ENCODE measurements around the gene PHTF1.
A peak's percentile ranks its signal among the peaks of the same experiment; 100 is the strongest.

Gene PHTF1

DNA sequence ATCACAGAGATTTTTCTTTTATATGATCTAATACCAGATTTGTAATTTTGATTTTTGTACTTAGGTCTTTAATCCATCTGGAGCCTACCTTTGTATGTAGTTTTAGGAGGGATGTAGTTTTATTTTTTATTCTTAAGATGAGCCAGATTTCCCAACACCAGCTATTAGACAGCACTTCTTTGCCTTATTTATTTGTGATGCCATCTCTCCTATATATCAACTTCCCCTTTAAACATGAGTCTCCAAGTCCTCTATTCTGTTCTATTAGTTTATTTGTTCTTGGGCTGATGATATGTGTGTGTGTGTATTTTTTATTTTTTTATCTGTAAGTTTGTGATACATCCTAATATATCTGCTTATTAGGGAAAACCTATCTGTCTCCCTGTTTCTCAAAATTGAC lies 94.2 kb downstream of the PHTF1 start:
- DNase-seq (ENCODE audit: low read depth) = no peak

DNA sequence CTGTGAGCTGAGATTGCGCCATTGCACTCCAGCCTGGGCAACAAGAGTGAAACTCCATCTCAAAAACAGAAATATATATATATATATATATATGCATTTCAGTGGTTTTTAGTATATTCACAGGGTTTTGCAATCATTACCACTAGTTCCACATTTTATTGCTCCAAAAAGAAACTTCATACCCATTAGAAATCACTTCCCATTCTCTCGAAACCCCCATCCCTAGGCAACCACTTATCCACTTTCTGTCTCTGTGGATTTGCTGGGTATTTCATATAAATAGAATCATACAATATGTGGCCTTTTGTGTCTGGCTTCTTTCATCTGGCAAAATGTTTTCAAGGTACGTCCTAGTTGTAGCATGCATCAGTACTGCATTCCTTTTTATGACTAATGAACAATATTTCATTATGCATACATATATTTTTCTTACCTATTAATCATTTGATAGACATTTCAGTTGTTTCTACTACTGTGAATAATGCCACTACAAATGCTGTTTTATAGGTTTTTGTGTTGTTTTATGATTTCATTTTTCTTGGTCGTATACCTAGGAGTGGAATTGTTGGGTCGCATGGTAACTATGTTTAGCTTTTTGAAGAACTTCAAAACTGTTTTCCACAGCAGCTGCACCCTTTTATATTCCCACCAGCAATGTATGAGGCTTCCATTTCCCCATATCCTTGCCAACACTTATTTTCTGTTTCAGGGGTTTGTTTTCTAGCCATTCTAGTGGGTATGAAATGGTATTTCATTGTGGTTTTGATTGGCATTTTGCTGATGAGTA lies 95.9 kb downstream of the PHTF1 start:
- DNase-seq (ENCODE audit: low read depth) = peak; percentile 31

DNA sequence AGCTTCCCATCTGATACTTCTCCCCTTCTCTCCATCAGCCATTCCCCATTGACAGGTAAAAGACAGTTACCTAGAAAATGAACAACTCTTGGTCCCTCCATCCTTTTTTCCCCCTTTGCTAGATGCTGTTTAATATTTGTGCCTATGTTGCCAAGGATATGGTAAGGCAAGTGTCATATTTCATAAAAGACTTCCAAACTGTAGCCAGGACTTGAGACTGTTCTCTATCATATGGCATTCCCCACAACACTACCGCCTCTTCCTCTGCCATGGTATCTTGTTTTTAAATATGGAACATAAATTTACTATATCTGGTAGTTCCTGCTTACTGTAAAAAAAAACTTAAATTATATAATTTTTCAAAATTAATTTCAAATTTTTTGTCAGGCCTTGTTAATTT lies 97.2 kb downstream of the PHTF1 start:
- DNase-seq (ENCODE audit: low read depth) = no peak

DNA sequence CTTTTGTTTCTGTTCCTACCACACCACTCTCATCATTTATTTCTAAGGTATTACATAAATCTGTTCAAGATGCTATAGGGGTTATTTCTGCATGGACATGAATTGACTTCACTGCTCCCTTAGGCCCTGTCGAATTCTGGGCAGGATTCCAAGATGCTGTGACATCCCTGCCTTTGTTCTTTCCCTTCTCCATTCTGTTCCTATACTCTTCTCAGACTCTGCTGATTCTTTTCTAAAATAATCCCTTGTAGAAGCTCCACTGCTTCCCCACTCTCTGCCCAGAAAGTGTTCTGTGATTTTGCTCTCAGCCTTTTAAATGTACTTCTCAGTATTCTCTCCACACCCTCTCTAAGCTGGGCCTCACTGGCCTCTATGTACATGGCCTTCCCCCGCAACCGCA lies 99.2 kb downstream of the PHTF1 start:
- DNase-seq (ENCODE audit: low read depth) = no peak

DNA sequence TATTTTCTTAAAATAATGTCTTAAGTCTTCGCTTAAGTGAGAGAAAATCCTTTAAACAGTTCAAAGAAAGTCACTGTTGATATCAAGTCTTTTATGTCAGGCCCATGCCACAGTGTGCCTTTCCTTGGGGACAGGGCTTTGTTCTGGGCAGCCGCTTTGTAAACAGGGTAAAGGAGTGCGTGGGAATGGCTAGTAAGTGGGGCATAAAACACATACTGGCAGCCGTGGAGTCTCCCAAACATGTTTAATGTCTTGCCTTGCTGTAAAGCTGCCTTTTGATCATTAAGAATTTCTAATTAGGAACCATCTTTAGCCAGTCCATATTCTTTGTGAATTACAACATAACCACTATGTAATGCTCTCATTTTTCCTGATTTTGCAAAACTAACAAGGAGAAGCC lies 99.7 kb downstream of the PHTF1 start:
- no peak for DNase-seq (ENCODE audit: low read depth)

DNA sequence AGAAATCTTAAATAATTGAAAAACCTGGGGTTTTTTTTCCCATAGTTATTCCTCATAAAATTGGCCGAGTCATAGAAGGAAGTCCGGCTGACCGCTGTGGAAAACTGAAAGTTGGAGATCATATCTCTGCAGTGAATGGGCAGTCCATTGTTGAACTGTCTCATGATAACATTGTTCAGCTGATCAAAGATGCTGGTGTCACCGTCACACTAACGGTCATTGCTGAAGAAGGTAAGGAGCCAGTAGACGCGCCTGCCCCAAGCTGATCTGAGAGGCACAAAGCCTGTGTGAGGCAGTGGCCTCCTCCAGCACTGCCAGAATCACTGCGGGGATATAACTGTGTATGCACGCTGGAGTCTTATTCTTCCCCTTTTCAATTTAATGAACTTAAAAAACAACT lies 100.3 kb downstream of the PHTF1 start:
- DNase-seq (ENCODE audit: low read depth) = no peak

DNA sequence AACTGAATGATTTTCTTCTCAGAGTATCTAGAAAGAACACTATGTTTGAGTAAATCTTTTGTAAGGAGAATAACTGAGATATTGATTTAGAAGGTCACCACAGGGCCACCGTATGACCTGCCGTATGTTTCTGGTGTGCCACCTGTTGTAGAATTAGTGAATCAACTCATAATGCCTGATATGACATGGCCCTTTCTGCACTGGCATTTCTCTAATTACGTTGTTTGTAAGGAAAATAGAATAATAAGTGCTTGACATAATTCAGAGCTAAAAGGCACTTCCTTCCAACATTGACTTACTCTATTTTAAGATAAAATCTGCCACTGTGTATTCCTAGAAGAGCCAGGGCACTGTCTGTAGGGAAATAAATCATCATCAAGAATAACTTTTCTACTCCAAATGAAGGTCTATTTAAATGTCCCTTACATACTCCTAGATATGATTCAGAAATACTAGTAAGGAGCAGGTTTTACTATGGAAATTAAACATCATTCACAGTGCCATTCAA lies 101.7 kb downstream of the PHTF1 start:
- DNase-seq (ENCODE audit: low read depth) = no peak

DNA sequence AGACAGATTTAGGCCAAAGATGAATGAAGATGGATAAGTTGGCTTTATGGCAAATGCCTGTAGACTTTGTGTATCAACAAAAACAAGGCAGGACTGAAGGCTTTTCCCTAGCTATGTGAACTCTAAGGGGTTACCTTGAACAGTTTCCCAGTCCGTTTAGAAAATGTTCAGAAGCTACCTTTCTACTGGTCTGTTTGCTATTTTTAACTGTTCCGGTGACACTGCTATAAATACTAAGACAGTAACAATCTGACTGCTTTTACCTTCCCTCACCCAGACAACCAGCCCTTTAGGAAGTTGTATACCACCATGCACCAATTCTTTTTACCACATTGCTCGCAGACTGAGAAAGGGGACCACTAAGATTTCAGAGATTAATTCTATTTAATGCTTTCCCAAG lies 102.2 kb downstream of the PHTF1 start:
- DNase-seq (ENCODE audit: low read depth) = no peak

DNA sequence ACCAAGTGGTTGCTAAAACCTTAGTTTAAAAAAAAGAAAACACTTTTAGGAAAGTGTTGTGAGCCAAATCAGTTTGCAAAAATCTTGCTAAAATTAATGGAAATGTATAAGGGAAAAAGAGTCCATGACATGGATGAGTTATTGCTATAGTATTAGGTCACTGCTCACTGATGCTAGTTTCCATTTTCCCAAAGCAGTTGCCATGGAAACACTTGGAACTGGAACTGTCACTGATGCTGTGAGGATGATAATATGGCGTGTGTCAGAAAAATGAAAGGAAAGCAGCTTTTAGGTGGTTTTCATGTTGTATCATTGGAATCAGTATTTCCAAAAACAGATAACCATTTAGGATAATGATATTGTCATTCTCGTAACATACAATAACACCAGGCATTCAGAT lies 104.4 kb downstream of the PHTF1 start:
- DNase-seq (ENCODE audit: low read depth) = no peak

DNA sequence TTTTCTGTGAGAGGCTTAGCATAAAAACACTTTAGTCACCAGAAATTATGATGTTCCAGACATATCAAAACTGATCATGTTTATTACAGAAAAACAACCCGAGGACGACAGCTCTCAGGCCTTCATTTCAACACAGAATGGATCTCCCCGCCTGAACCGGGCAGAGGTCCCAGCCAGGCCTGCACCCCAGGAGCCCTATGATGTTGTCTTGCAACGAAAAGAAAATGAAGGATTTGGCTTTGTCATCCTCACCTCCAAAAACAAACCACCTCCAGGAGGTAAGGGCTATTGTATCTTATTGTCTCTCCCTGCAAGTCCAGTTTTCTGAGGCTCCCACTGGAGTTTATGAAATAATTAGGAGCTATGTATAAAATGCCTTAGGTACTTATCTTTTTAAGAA lies 105.5 kb downstream of the PHTF1 start:
- DNase-seq (ENCODE audit: low read depth) = no peak

DNA sequence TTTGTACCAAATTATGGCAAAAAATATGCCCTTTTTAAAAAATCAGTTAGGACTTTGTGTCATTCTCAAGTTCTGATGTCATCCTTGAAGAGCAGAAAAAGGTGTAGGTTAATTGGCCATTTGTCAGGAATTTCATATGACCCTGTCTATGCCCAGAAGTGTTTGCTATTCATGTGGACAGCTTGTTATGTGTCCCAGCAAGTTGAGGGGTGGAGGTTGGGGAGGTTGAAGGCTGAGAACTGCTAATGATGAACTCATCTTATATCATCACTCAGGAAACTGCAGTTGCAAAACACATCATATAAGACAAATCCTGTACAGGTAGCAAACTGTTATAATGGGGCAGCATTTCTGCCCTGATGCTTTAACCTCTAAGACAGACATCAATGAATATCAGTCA lies 106.5 kb downstream of the PHTF1 start:
- peak; percentile 22 for DNase-seq (ENCODE audit: low read depth)

DNA sequence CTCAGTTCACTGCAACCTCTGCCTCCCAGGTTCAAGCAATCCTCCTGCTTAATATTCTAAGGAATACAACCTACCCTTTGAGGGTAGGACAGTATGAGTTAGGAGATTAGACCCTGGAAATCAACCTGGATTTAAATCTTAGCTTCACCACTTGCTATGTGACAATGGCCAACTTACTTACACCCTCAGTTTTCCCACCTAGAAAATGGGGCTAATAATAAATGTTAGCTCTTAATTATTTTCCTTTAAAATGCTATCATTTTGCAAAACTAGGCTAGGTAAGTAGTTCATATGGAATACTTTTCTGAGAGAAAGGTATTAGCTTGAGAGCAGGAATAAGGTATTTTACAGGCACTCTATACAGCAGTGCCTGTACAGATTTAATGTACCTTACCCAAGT lies 110.8 kb downstream of the PHTF1 start:
- DNase-seq (ENCODE audit: low read depth) = no peak

DNA sequence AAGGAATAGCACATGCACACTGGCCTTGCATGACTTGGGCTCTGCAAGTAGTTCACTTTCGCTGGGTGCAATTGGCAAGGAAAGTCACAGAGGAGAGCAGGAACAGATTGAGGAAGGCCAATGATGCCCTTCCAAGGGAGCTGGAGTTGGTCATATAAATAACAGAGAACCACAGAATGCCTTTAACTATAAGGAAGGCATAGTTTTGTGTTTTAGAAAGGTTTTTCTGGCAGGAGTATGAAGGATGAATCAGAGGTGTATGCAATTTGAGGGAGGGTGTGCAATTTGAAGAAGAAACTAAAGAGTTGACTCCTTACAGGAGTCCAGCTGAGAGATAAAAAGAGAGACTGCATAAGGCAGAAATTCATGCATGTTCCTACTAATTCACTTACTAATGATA lies 112.1 kb downstream of the PHTF1 start:
- peak; percentile 3 for DNase-seq (ENCODE audit: low read depth)

All from HS-5 (cell line).